ENCODE results near the gene MMP1.

Gene MMP1

GRCh38 chr11:102829316-102830000 is 31.5 kb upstream of the MMP1 start:
- Histone ChIP-seq H3K9me3 (ENCODE audit: control insufficient read depth, insufficient read depth, low read length) (peaks cover 8% of the 10 kb centered on the region; the same call in 1 of the 2 replicates), H3K36me3 (ENCODE audit: insufficient read depth, low read length) (no peaks in the 10 kb centered on the region), H3K9ac (ENCODE audit: low read depth, low read length) (no peak overlapping the region), H3K4me1 (ENCODE audit: insufficient read depth, low read length) (no peaks in the 10 kb centered on the region; the same call in 1 of the 2 replicates)

GRCh38 chr11:102824556-102824955 is 26.6 kb upstream of the MMP1 start:
- Histone ChIP-seq H3K9ac (ENCODE audit: low read depth, low read length) (no peak overlapping the region), H3K9me3 (ENCODE audit: control insufficient read depth, insufficient read depth, low read length) (peaks cover 10% of the 10 kb centered on the region), H3K4me1 (ENCODE audit: insufficient read depth, low read length) (no peaks in the 10 kb centered on the region; the same call in 1 of the 2 replicates), H3K36me3 (ENCODE audit: insufficient read depth, low read length) (no peaks in the 10 kb centered on the region)

GRCh38 chr11:102819491-102819890 is 21.5 kb upstream of the MMP1 start:
- Histone ChIP-seq H3K9me3 (ENCODE audit: control insufficient read depth, insufficient read depth, low read length) (peaks cover 2% of the 10 kb centered on the region; the same call in 1 of the 2 replicates), H3K36me3 (ENCODE audit: insufficient read depth, low read length) (no peaks in the 10 kb centered on the region), H3K9ac (ENCODE audit: low read depth, low read length) (no peak overlapping the region), H3K4me1 (ENCODE audit: insufficient read depth, low read length) (no peaks in the 10 kb centered on the region)

GRCh38 chr11:102813484-102813883 is 15.5 kb upstream of the MMP1 start:
- no peaks in the 10 kb centered on the region for H3K9me3 ChIP-seq (ENCODE audit: control insufficient read depth, insufficient read depth, low read length)
- no peak overlapping the region for H3K9ac ChIP-seq (ENCODE audit: low read depth, low read length)
- no peaks in the 10 kb centered on the region for H3K4me1 ChIP-seq (ENCODE audit: insufficient read depth, low read length)
- no peaks in the 10 kb centered on the region for H3K36me3 ChIP-seq (ENCODE audit: insufficient read depth, low read length)

- H3K9ac ChIP-seq (ENCODE audit: low read depth, low read length), result no peak overlapping the region
- H3K36me3 ChIP-seq (ENCODE audit: insufficient read depth, low read length), result no peaks in the 10 kb centered on the region
- no peaks in the 10 kb centered on the region for H3K9me3 ChIP-seq (ENCODE audit: control insufficient read depth, insufficient read depth, low read length)
- no peaks in the 10 kb centered on the region for H3K4me1 ChIP-seq (ENCODE audit: insufficient read depth, low read length)
These were observed 14.2 kb upstream of the MMP1 start for GRCh38 chr11:102812188-102812587.

GRCh38 chr11:102810950-102811660 is 13.1 kb upstream of the MMP1 start:
- Histone ChIP-seq H3K9me3 (ENCODE audit: control insufficient read depth, insufficient read depth, low read length) (no peaks in the 10 kb centered on the region), H3K36me3 (ENCODE audit: insufficient read depth, low read length) (no peaks in the 10 kb centered on the region), H3K9ac (ENCODE audit: low read depth, low read length) (no peak overlapping the region), H3K4me1 (ENCODE audit: insufficient read depth, low read length) (0 out of 2 replicates have a peak, but pooled peaks cover 4% of the 10 kb centered on the region)

GRCh38 chr11:102809971-102810370 is 12.0 kb upstream of the MMP1 start:
- Histone ChIP-seq H3K9ac (ENCODE audit: low read depth, low read length) (no peak overlapping the region), H3K4me1 (ENCODE audit: insufficient read depth, low read length) (0 out of 2 replicates have a peak, but pooled peaks cover 4% of the 10 kb centered on the region), H3K36me3 (ENCODE audit: insufficient read depth, low read length) (no peaks in the 10 kb centered on the region), H3K9me3 (ENCODE audit: control insufficient read depth, insufficient read depth, low read length) (no peaks in the 10 kb centered on the region)

- 0 out of 2 replicates have a peak, but pooled peaks cover 4% of the 10 kb centered on the region for H3K4me1 ChIP-seq (ENCODE audit: insufficient read depth, low read length)
- peak overlapping the region; percentile 29; the same call in 1 of the 2 replicates for H3K9ac ChIP-seq (ENCODE audit: low read depth, low read length)
- H3K36me3 ChIP-seq (ENCODE audit: insufficient read depth, low read length), result no peaks in the 10 kb centered on the region
- no peaks in the 10 kb centered on the region for H3K9me3 ChIP-seq (ENCODE audit: control insufficient read depth, insufficient read depth, low read length)
These were observed 10.0 kb upstream of the MMP1 start for GRCh38 chr11:102807921-102808320.

GRCh38 chr11:102806296-102806695 is 8.3 kb upstream of the MMP1 start:
- H3K9me3 ChIP-seq (ENCODE audit: control insufficient read depth, insufficient read depth, low read length), result no peaks in the 10 kb centered on the region
- no peak overlapping the region for H3K9ac ChIP-seq (ENCODE audit: low read depth, low read length)
- no peaks in the 10 kb centered on the region for H3K36me3 ChIP-seq (ENCODE audit: insufficient read depth, low read length)

GRCh38 chr11:102802341-102802740 is 4.4 kb upstream of the MMP1 start:
- Histone ChIP-seq H3K36me3 (ENCODE audit: insufficient read depth, low read length) (no peaks in the 10 kb centered on the region), H3K4me1 (ENCODE audit: insufficient read depth, low read length) (0 out of 2 replicates have a peak, but pooled peaks cover 4% of the 10 kb centered on the region), H3K9me3 (ENCODE audit: control insufficient read depth, insufficient read depth, low read length) (no peaks in the 10 kb centered on the region), H3K9ac (ENCODE audit: low read depth, low read length) (no peak overlapping the region)

More at GRCh38 chr11:102806296-102806695, 8.3 kb upstream of the MMP1 start:
- H3K4me1 ChIP-seq (ENCODE audit: insufficient read depth, low read length), result 0 out of 2 replicates have a peak, but pooled peaks cover 4% of the 10 kb centered on the region

GRCh38 chr11:102800767-102801166 is 2.8 kb upstream of the MMP1 start:
- no peaks in the 10 kb centered on the region for H3K36me3 ChIP-seq (ENCODE audit: insufficient read depth, low read length)
- no peak overlapping the region for H3K9ac ChIP-seq (ENCODE audit: low read depth, low read length)
- no peaks in the 10 kb centered on the region for H3K4me1 ChIP-seq (ENCODE audit: insufficient read depth, low read length)
- no peaks in the 10 kb centered on the region for H3K9me3 ChIP-seq (ENCODE audit: control insufficient read depth, insufficient read depth, low read length)

- Histone ChIP-seq H3K36me3 (ENCODE audit: insufficient read depth, low read length) (no peaks in the 10 kb centered on the region), H3K9ac (ENCODE audit: low read depth, low read length) (no peak overlapping the region), H3K4me1 (ENCODE audit: insufficient read depth, low read length) (no peaks in the 10 kb centered on the region), H3K9me3 (ENCODE audit: control insufficient read depth, insufficient read depth, low read length) (no peaks in the 10 kb centered on the region)
These were observed 1.9 kb upstream of the MMP1 start for GRCh38 chr11:102799681-102800340.

- H3K9me3 ChIP-seq (ENCODE audit: control insufficient read depth, insufficient read depth, low read length), result no peaks in the 10 kb centered on the region
- no peak overlapping the region for H3K9ac ChIP-seq (ENCODE audit: low read depth, low read length)
- no peaks in the 10 kb centered on the region for H3K36me3 ChIP-seq (ENCODE audit: insufficient read depth, low read length)
- peaks cover 5% of the 10 kb centered on the region; the same call in 1 of the 2 replicates for H3K4me1 ChIP-seq (ENCODE audit: insufficient read depth, low read length)
These were observed 3.6 kb downstream of the MMP1 start for GRCh38 chr11:102794382-102794781.

GRCh38 chr11:102793677-102794290 is 4.2 kb downstream of the MMP1 start:
- Histone ChIP-seq H3K9ac (ENCODE audit: low read depth, low read length) (no peak overlapping the region), H3K4me1 (ENCODE audit: insufficient read depth, low read length) (peaks cover 5% of the 10 kb centered on the region; the same call in 1 of the 2 replicates)

More at GRCh38 chr11:102793677-102794290, 4.2 kb downstream of the MMP1 start:
- Histone ChIP-seq H3K36me3 (ENCODE audit: insufficient read depth, low read length) (no peaks in the 10 kb centered on the region), H3K9me3 (ENCODE audit: control insufficient read depth, insufficient read depth, low read length) (no peaks in the 10 kb centered on the region)

Measured in ES-I3 (cell line).